Gastroesophageal sphincter (tissue), 3 donors: ENCODE data around the gene BTRC.

Experiments used
- CTCF ChIP-seq, 4 experiments: fragments of 200-600 bp in 2 of 4; fragments of 450-650 bp in 2 of 4; sonication (generic) in 1 of 4; IDR thresholded peaks; one replicate each; pipeline ENCODE4 v1.5.1; 2017 to 2019; ENCODE audit warnings: antibody characterized with exemption in 4 of 4, mild to moderate bottlenecking in 2 of 4, moderate library complexity in 2 of 4
- EP300 ChIP-seq: sonication (generic); formaldehyde crosslinking; IDR thresholded peaks from one replicate; pipeline ENCODE4 v1.6.1; 2017; ENCODE audit warnings: antibody characterized with exemption, mild to moderate bottlenecking
- POLR2A ChIP-seq, 2 donors: fragments of 450-650 bp; IDR thresholded peaks; one replicate each; pipeline ENCODE4 v1.6.1; 2017; ENCODE audit warnings: antibody characterized with exemption in 2 of 2, mild to moderate bottlenecking in 2 of 2, moderate library complexity in 1 of 2
- POLR2AphosphoS5 ChIP-seq: sonication (generic); formaldehyde crosslinking; IDR thresholded peaks from one replicate; pipeline ENCODE4 v1.6.1; 2017; ENCODE audit warnings: antibody characterized with exemption

GRCh38 chr10:101535949-101536348 lies 182.0 kb downstream of the BTRC start:
- no peak for TF ChIP-seq POLR2AphosphoS5
- TF ChIP-seq POLR2A (IDR thresholded peaks at IDR 0.05): no peak
- TF ChIP-seq CTCF (IDR thresholded peaks at IDR 0.05): no peak
- no peak for TF ChIP-seq EP300
